GM11168 (cell line): Measurements from ENCODE around the gene GNA12.

Source experiments
- in situ Hi-C: fragments of 300-500 bp; cut with MboI; formaldehyde crosslinking; loops from one replicate; pipeline ENCODE4 v1.12.0; 2022; ENCODE audit warnings: low sequenced_read_pairs; ENCODE audit not compliant: unreplicated experiment

GNA12 gene

GRCh38 chr7:2807845-2808772, 36.0 kb downstream of the GNA12 start:
- in situ Hi-C loops: no loop called here

- in situ Hi-C loops: no loop called here
These were observed 36.7 kb downstream of the GNA12 start for GRCh38 chr7:2807460-2807844.

- in situ Hi-C loops: no loop called here
These were observed 37.5 kb downstream of the GNA12 start for GRCh38 chr7:2806571-2806970.

- in situ Hi-C loops: no loop called here
These were observed 38.7 kb downstream of the GNA12 start for GRCh38 chr7:2805213-2805944.

- in situ Hi-C loops: no loop called here
These were observed 39.8 kb downstream of the GNA12 start for GRCh38 chr7:2804227-2804763.

- in situ Hi-C loops: no loop called here
These were observed 40.4 kb downstream of the GNA12 start for GRCh38 chr7:2803755-2804154.

GRCh38 chr7:2803342-2803692, 40.8 kb downstream of the GNA12 start:
- in situ Hi-C loops: no loop called here

- in situ Hi-C loops: no loop called here
These were observed 41.4 kb downstream of the GNA12 start for GRCh38 chr7:2802504-2803341.

- in situ Hi-C loops: no loop called here
These were observed 42.0 kb downstream of the GNA12 start for GRCh38 chr7:2802101-2802500.

GRCh38 chr7:2800931-2801688, 43.0 kb downstream of the GNA12 start:
- in situ Hi-C loops: no loop called here

GRCh38 chr7:2800220-2800930, 43.7 kb downstream of the GNA12 start:
- in situ Hi-C loops: no loop called here

GRCh38 chr7:2799253-2799652, 44.9 kb downstream of the GNA12 start:
- in situ Hi-C loops: no loop called here

- in situ Hi-C loops: no loop called here
These were observed 45.4 kb downstream of the GNA12 start for GRCh38 chr7:2798669-2799068.

- in situ Hi-C loops: no loop called here
These were observed 47.5 kb downstream of the GNA12 start for GRCh38 chr7:2796358-2797352.

GRCh38 chr7:2795906-2796305, 48.2 kb downstream of the GNA12 start:
- in situ Hi-C loops: no loop called here

- in situ Hi-C loops: no loop called here
These were observed 49.1 kb downstream of the GNA12 start for GRCh38 chr7:2794836-2795636.

- in situ Hi-C loops: no loop called here
These were observed 51.1 kb downstream of the GNA12 start for GRCh38 chr7:2792856-2793487.
